Common myeloid progenitor, CD34-positive (primary cell): Measurements from ENCODE around the gene MET.

Experiments used
- CTCF ChIA-PET: fragments of 350-600 bp; sonication (Branson Sonifier 250); formaldehyde crosslinking; loops from one replicate; lab custom pipeline; 2021; ENCODE audit warnings: antibody characterized with exemption; lab: Charles Lee
- POLR2A ChIA-PET: fragments of 350-600 bp; sonication (Branson Sonifier 250); formaldehyde crosslinking; loops from one replicate; lab custom pipeline; 2021; ENCODE audit warnings: antibody characterized with exemption; lab: Charles Lee
- DNase-seq, 3 donors: peaks; one replicate each; pipeline versions ENCODE4 v3.0.0 to v3.0.0-alpha.2; 2013
- H3K27ac ChIP-seq, 2 experiments: 1 replicate in 1 of 2; 2 replicates in 1 of 2; pipeline ENCODE4 v1.7.0; 2013; ENCODE audit warnings: inconsistent platforms in 2 of 2, low read length in 2 of 2, mild to moderate bottlenecking in 2 of 2, low read depth in 1 of 2, moderate library complexity in 1 of 2; ENCODE audit not compliant: severe bottlenecking in 2 of 2, insufficient read depth in 1 of 2, poor library complexity in 1 of 2
- H3K27me3 ChIP-seq, 5 experiments: replicated peaks in 2 of 5; 1 replicate in 3 of 5; 2 replicates in 2 of 5; pipeline versions ENCODE4 v1.6.1 to v1.7.0; 2013; ENCODE audit warnings: low read length in 4 of 5, mild to moderate bottlenecking in 2 of 5, moderate library complexity in 2 of 5, inconsistent platforms in 1 of 5; ENCODE audit not compliant: insufficient read depth in 5 of 5, control insufficient read depth in 4 of 5
- H3K36me3 ChIP-seq, 4 experiments: 1 replicate in 2 of 4; 2 replicates in 2 of 4; pipeline versions ENCODE4 v1.6.1 to v1.7.0; 2013; ENCODE audit warnings: low read length in 3 of 4, control low read depth in 1 of 4, mild to moderate bottlenecking in 1 of 4; ENCODE audit not compliant: control insufficient read depth in 4 of 4, insufficient read depth in 4 of 4
- H3K4me1 ChIP-seq, 4 experiments: 1 replicate in 3 of 4; 2 replicates in 1 of 4; pipeline versions ENCODE4 v1.6.1 to v1.7.1; 2013; ENCODE audit warnings: low read length in 3 of 4, mild to moderate bottlenecking in 3 of 4, control low read depth in 1 of 4, inconsistent platforms in 1 of 4, moderate library complexity in 1 of 4; ENCODE audit not compliant: control insufficient read depth in 4 of 4, insufficient read depth in 4 of 4; ENCODE audit errors: control extremely low read depth in 1 of 4
- H3K4me3 ChIP-seq, 7 experiments: 1 replicate in 4 of 7; 2 replicates in 3 of 7; pipeline versions ENCODE4 v1.5.1 to v1.7.0; 2013; ENCODE audit warnings: mild to moderate bottlenecking in 7 of 7, low read length in 6 of 7, moderate library complexity in 6 of 7, inconsistent platforms in 2 of 7, low read depth in 2 of 7, control low read depth in 1 of 7; ENCODE audit not compliant: insufficient read depth in 4 of 7, control insufficient read depth in 1 of 7; ENCODE audit errors: extremely low read depth in 1 of 7
- H3K9me3 ChIP-seq, 5 experiments: 1 replicate in 4 of 5; 2 replicates in 1 of 5; pipeline versions ENCODE4 v1.6.1 to v1.7.1; 2013; ENCODE audit warnings: low read length in 4 of 5, mild to moderate bottlenecking in 2 of 5, inconsistent platforms in 1 of 5, low read depth in 1 of 5, moderate library complexity in 1 of 5; ENCODE audit not compliant: control insufficient read depth in 4 of 5, insufficient read depth in 2 of 5; ENCODE audit errors: control extremely low read depth in 1 of 5
- WGBS: methylation state at CpG from one replicate; pipeline ENCODE4 v1.1.5; 2013; ENCODE audit not compliant: insufficient coverage; 5-methylcytosine and 5-hydroxymethylcytosine counted together

Gene MET

DNA sequence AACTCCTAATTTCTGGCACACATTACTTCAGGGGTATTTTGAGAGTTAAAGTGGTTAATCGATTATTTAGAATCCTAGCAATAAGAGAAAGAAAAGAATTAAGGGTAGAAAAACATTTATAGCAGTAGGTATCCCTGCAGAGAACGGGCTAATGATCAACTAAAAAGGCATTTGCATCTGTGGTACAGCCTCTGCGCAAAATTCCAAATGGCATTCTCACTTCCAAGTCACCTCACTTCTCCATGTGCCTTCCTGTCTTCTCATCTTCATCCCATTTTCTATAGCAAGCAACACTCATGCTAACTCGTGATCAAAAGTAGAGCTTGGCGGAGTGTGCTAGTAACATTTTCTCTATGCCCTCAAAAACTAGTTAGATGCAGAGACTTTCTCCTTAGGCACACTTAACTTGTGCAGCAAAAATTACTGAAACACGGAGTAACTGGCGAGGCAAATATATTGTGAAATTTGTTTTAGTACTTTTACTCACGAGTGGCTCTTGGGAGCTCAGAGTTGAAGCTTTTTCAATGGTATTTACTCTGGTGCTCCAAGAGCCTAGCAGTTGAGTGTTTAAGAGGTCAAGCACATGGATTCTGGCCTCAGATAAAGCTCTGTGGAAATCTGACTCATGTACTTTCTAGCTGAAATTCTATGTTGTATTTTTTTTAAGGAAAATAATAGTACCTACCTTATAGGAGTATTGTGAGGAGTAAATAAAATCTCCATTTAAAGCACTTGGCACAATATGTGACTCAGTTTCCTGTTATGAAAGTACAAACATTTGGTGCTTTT lies 65.1 kb downstream of the MET start:
- H3K27ac ChIP-seq, result no peak overlapping the region
- WGBS, result 100% methylated on average over 8 of the region's 8 CpGs
- CTCF ChIA-PET, result interaction anchor here (0.6 kb wide), 1 partner anchor 17 kb away, joined by 3 read pairs; no protein-coding TSS in a partner anchor
- no peaks in the 10 kb centered on the region for H3K27me3 ChIP-seq
- POLR2A ChIA-PET, result no interaction called here
- H3K9me3 ChIP-seq, result no peaks in the 10 kb centered on the region
- H3K4me3 ChIP-seq, result no peak overlapping the region
- H3K36me3 ChIP-seq, result no peaks in the 10 kb centered on the region
- DNase-seq, result no peak
- peaks cover 0 to 3% (median 0%) of the 10 kb centered on the region in 4 experiments for H3K4me1 ChIP-seq

DNA sequence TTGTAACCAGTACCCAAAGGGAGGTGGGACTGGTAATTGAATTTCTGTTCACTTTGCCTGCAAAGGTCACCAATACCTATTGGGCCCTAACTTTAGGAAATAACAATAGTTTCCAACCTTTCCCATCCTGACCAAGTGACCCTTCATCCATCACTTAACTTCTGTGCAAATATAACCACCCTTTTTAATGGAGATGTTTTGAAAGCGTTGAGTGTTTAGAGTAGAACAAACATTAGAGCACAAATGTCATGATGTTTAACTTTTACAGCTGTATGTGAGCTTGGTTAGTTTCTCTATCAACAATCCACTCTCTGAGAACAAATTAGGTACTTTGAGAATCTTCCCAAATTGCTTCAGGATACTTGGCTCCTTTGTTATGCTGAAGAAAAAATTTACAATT lies 66.4 kb downstream of the MET start:
- no peaks in the 10 kb centered on the region for H3K27me3 ChIP-seq
- H3K9me3 ChIP-seq, result no peaks in the 10 kb centered on the region
- WGBS, result no CpG with 5 or more reads among the region's 1 CpG
- no peak overlapping the region for H3K27ac ChIP-seq
- ChIA-PET POLR2A (no interaction called here), CTCF (no interaction called here)
- no peak overlapping the region for H3K4me3 ChIP-seq
- DNase-seq, result no peak
- H3K4me1 ChIP-seq, result peaks cover 0 to 3% (median 0%) of the 10 kb centered on the region in 4 experiments
- no peaks in the 10 kb centered on the region for H3K36me3 ChIP-seq

DNA sequence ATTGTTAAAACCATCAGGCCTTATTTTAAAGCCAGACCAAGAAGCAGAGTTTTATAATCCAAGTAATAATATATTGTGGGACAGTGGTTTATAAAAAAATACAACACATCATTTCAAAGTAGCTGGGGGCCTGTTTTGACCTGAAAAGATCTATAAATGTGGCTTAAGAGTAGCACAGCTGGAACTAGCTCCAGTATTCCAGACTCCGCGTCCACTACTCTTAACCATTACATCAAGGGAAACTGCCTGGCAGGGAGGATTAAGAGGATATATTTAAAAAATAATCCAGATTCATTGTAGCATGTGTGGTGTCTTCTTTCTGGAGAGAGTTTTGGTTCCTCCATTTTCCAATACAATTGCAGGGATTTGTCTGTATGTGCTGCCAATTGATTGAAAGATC lies 67.3 kb downstream of the MET start:
- Histone ChIP-seq H3K4me1 (peaks cover 0 to under 1% (median 0%) of the 10 kb centered on the region in 4 experiments), H3K4me3 (no peak overlapping the region), H3K9me3 (no peaks in the 10 kb centered on the region), H3K36me3 (no peaks in the 10 kb centered on the region), H3K27me3 (no peaks in the 10 kb centered on the region), H3K27ac (no peak overlapping the region)
- no peak for DNase-seq
- ChIA-PET POLR2A (no interaction called here), CTCF (no interaction called here)
- no CpG with 5 or more reads among the region's 2 CpGs for WGBS

DNA sequence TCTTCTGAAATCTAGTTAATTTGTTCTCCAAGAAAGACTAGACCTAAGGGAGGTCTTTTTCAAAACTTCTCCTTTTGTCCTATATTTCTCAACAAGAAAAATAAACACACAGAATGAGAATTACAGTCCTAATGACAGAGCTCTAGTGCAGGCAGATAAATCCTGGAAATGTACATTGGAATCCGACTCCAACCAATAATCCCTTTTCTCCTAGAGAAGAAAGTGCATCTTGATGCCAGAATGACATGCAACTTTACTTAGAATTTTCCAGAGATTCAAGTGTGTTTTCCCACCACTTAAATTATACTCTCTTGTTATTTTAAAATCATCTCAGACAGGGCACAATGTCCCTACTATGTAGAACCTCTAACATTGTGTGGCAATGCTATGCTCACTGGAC lies 68.2 kb downstream of the MET start:
- Histone ChIP-seq H3K27me3 (no peaks in the 10 kb centered on the region), H3K27ac (no peak overlapping the region), H3K36me3 (no peaks in the 10 kb centered on the region), H3K4me1 (no peaks in the 10 kb centered on the region), H3K4me3 (no peak overlapping the region), H3K9me3 (no peaks in the 10 kb centered on the region)
- no peak for DNase-seq
- ChIA-PET POLR2A (no interaction called here), CTCF (no interaction called here)
- 100% methylated on average over 1 of the region's 1 CpG for WGBS

DNA sequence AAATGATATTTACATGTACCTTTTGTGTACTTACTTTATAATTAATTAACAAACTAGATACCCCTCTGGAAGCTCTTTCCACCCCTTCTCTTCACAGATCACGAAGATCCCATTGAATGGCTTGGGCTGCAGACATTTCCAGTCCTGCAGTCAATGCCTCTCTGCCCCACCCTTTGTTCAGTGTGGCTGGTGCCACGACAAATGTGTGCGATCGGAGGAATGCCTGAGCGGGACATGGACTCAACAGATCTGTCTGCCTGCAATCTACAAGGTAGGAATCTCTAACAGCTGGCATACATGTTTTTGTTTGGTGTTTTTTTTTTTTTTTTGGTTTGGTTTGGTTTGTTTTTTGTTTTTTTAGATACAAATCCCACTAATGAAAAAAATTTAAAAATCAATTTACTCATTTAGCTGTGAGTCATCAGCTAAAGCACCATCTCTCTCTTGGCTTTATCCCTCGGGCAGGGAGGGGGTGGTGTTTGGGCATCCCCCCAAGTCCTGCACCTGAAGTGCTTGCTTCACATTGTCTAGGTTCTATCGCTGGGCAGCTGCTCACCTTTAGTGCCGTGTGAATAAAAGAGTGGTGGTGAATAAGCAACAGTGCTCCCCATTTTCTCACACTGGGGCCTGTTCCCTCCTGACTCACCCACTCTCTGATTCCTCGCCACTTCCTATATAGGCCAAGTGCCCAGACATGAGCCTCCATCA lies 68.9 kb downstream of the MET start:
- Histone ChIP-seq H3K27ac (no peak overlapping the region), H3K4me3 (no peak overlapping the region), H3K9me3 (no peaks in the 10 kb centered on the region), H3K4me1 (no peaks in the 10 kb centered on the region), H3K27me3 (no peaks in the 10 kb centered on the region), H3K36me3 (no peaks in the 10 kb centered on the region)
- DNase-seq, result no peak
- CTCF ChIA-PET, result no interaction called here
- WGBS, result 98% methylated on average over 5 of the region's 9 CpGs
- POLR2A ChIA-PET, result no interaction called here

DNA sequence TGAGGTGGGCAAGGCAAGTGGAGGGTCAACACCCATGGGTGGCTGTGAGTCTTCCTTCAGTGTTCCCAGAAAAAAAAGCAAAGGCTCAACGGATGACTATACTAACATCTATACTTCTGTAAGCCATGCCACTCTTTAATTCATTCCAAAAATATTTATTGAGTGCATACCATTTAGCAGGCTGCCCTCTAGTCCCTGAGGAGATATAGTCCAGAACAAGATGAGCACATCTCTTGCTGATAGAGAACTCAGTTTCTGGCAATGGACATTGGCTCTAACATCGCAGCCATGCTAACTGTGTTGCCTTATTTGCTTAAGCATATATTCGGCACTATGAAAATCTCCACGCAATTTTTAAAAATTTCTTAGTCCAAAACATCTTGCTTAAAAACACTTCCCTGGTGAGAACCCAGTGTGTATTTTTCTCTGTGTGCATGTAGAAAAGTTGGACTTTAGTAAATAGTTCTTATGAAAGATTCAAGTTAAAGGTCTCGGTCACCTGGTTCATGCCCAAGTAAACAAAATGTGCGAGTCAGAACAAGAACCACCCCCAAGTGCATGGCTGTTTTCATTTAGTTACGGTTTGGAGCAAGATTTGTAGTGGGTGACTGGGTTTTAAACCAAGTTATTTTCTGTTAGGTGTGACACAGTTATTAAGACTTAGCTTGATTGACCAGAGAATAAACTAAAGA lies 69.8 kb downstream of the MET start:
- 97% methylated on average over 4 of the region's 7 CpGs for WGBS
- Histone ChIP-seq H3K36me3 (no peaks in the 10 kb centered on the region), H3K4me3 (no peak overlapping the region), H3K4me1 (no peaks in the 10 kb centered on the region), H3K9me3 (no peaks in the 10 kb centered on the region), H3K27ac (no peak overlapping the region), H3K27me3 (no peaks in the 10 kb centered on the region)
- CTCF ChIA-PET, result no interaction called here
- no peak for DNase-seq
- POLR2A ChIA-PET, result no interaction called here

DNA sequence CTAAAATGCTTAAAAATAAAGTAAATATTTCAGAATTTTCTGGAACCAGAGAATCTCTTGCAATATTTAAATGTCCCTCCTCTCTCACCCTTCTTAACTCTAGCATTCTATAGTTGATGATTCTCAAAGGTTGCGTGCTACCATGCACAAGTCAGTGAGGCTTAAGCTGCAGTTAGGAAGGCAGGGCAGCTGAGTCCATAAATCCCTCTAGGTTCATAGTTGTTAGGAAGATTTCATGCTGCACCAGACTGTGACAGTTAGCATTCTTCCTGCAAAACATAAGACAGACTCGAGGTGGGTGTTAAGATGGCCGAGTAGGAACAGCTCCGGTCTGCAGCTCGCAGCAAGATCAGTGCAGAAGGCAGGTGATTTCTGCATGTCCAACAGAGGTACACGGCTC lies 70.6 kb downstream of the MET start:
- Histone ChIP-seq H3K36me3 (no peaks in the 10 kb centered on the region), H3K4me3 (no peak overlapping the region), H3K4me1 (no peaks in the 10 kb centered on the region), H3K27ac (no peak overlapping the region), H3K9me3 (peaks cover 0 to 1% (median 0%) of the 10 kb centered on the region in 5 experiments), H3K27me3 (no peaks in the 10 kb centered on the region)
- ChIA-PET POLR2A (no interaction called here), CTCF (no interaction called here)
- 96% methylated on average over 6 of the region's 6 CpGs for WGBS
- no peak for DNase-seq
